NCI-H2171 (cell line): ENCODE measurements around the gene PTGFRN.
"Not testable (repeated sequence)": the region's sequence is repeated elsewhere in the genome, so short reads cannot be mapped to it uniquely, and the experiment has no call there.

Experiments
- DNase-seq: peaks from one replicate; lab custom pipeline; 2025; lab: John Stamatoyannopoulos, UW

PTGFRN gene

GRCh38 chr1:116971965-116972673 lies 62.4 kb downstream of the PTGFRN start:
- DNase-seq: no peak

- DNase-seq: no peak
These were observed 62.9 kb downstream of the PTGFRN start for GRCh38 chr1:116972674-116973030.

- not testable (repeated sequence) for DNase-seq
These were observed 70.6 kb downstream of the PTGFRN start for GRCh38 chr1:116980309-116980708.

- no peak for DNase-seq
These were observed 71.9 kb downstream of the PTGFRN start for GRCh38 chr1:116981521-116982037.

- DNase-seq: no peak
These were observed 72.7 kb downstream of the PTGFRN start for GRCh38 chr1:116982319-116983004.

- DNase-seq: peak; percentile 18
These were observed 73.4 kb downstream of the PTGFRN start for GRCh38 chr1:116983112-116983511.

- DNase-seq: no peak
These were observed 74.0 kb downstream of the PTGFRN start for GRCh38 chr1:116983678-116984077.

- DNase-seq: no peak
These were observed 74.9 kb downstream of the PTGFRN start for GRCh38 chr1:116984406-116985160.

- no peak for DNase-seq
These were observed 76.9 kb downstream of the PTGFRN start for GRCh38 chr1:116986421-116987255.

GRCh38 chr1:116987256-116987555 lies 77.5 kb downstream of the PTGFRN start:
- DNase-seq: no peak

- no peak for DNase-seq
These were observed 78.5 kb downstream of the PTGFRN start for GRCh38 chr1:116988248-116988647.

- peak; percentile 4 for DNase-seq
These were observed 79.2 kb downstream of the PTGFRN start for GRCh38 chr1:116988908-116989307.

- no peak for DNase-seq
These were observed 80.1 kb downstream of the PTGFRN start for GRCh38 chr1:116989835-116990234.

- DNase-seq: peak; percentile 80
These were observed 81.0 kb downstream of the PTGFRN start for GRCh38 chr1:116990612-116991151.

GRCh38 chr1:116991171-116991845 lies 81.6 kb downstream of the PTGFRN start:
- no peak for DNase-seq

GRCh38 chr1:116991918-116992317 lies 82.2 kb downstream of the PTGFRN start:
- DNase-seq: no peak

- DNase-seq: no peak
These were observed 83.6 kb downstream of the PTGFRN start for GRCh38 chr1:116993286-116993685.

- DNase-seq: no peak
These were observed 84.7 kb downstream of the PTGFRN start for GRCh38 chr1:116994411-116994810.

- no peak for DNase-seq
These were observed 87.3 kb downstream of the PTGFRN start for GRCh38 chr1:116997066-116997465.

GRCh38 chr1:116997636-116998035 lies 87.9 kb downstream of the PTGFRN start:
- DNase-seq: no peak

- DNase-seq: no peak
These were observed 89.9 kb downstream of the PTGFRN start for GRCh38 chr1:116999596-116999995.
